ENCODE measurements around the gene ANK3.

ANK3 gene

DNA sequence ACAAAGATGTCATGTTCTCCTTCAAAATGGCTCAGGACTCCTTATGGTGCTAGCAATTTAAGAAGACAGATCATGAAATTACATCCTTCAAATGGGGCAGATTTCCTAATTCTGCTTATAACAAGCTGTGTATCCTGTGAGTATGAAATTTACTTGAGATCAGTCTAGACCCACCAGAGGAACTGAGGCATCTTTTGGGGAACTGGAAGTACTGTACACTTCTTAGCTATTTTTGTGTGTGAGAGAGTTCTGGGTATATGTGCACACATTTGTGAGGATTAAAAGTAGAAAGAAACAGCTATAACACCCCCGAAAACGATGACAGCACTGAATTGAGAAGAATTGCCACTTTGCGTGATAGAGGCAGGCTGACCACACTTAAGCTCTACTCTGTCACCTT, 296.4 kb downstream of the ANK3 start:
- TF ChIP-seq, protein P1, sequence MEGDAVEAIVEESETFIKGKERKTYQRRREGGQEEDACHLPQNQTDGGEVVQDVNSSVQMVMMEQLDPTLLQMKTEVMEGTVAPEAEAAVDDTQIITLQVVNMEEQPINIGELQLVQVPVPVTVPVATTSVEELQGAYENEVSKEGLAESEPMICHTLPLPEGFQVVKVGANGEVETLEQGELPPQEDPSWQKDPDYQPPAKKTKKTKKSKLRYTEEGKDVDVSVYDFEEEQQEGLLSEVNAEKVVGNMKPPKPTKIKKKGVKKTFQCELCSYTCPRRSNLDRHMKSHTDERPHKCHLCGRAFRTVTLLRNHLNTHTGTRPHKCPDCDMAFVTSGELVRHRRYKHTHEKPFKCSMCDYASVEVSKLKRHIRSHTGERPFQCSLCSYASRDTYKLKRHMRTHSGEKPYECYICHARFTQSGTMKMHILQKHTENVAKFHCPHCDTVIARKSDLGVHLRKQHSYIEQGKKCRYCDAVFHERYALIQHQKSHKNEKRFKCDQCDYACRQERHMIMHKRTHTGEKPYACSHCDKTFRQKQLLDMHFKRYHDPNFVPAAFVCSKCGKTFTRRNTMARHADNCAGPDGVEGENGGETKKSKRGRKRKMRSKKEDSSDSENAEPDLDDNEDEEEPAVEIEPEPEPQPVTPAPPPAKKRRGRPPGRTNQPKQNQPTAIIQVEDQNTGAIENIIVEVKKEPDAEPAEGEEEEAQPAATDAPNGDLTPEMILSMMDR (IDR thresholded peaks at IDR 0.05): no peak

GRCh38 chr10:60086862-60087261, 302.8 kb downstream of the ANK3 start:
- TF ChIP-seq, protein P1 (IDR thresholded peaks at IDR 0.05): no peak

GRCh38 chr10:60086421-60086820, 303.3 kb downstream of the ANK3 start:
- TF ChIP-seq, protein P1 (IDR thresholded peaks at IDR 0.05): no peak

DNA sequence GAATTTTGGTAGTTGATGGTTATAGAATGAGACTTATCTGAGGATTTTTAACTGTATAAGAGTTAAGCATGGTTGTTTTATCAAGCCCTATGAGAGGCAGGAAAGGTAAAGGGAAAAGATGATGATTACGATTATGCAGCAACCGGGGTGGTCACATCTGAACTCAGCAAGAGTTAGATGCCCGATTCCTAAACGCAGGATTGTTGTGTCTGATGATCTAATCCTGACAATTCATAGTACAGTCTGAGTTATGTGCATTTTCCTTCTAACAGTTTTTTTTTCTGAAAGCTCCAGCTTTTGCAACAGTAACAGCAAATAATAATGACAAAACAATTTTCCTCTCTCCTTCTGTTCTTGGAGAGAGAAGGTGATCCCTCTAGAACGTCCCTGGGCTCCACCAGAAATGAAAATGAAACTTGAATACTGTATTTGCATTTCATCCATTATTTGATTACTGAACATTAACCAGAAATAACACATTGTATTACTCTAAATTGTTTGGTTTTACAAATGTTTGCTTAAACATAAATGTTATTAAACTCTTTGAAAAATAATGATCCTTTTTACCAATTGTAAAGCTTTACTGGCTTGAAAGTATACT, 306.8 kb downstream of the ANK3 start:
- TF ChIP-seq, protein P1 (IDR thresholded peaks at IDR 0.05): no peak

DNA sequence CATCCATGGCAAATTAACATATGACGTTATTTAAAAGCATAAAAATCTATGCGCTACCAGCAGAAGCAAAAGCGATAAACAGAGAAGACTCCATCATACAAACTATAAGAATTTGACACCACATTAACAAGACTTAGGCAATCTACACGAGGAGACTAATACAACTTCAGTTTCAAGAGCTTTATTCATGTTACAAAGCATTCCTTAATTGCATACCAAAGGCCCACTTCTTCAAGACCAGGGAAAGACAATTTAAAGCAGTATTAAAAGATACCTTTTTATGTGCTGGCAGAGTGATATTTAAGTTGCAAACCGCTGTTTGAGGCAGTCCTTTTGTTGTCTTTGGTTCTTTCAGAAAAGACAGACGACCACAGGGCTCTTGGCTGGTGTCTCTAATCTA, 307.3 kb downstream of the ANK3 start:
- TF ChIP-seq, protein P1 (IDR thresholded peaks at IDR 0.05): no peak

GRCh38 chr10:60073781-60074656, 315.7 kb downstream of the ANK3 start:
- TF ChIP-seq, protein P1 (IDR thresholded peaks at IDR 0.05): no peak

DNA sequence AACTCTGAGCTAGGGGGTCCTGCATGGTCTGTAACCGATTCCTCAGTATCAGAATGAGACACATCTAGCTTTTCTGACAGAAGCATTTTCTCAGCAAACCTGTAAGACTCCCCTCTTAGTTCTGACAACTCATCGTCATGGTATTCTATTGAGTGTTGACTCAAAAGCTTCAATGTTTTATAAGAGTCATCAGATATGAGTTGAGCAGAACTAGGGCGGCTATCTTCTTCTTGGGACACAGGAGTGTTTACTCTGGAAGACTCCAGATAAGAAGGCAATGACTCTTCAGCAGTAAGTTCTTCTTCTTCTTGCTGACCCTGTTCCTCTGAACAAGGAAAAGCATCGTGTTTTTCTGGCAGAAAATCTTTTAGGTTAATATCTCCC, 316.3 kb downstream of the ANK3 start:
- TF ChIP-seq, protein P1 (IDR thresholded peaks at IDR 0.05): no peak

Measured in LNCAP (cell line).